HepG2 (cell line): ENCODE data around the gene S100A6. TPM values are rescaled to one million over a fixed set of nuclear protein-coding genes. Genes with fewer than 3 reads are reported as not detected.
A peak's percentile ranks its signal among the peaks of the same experiment; 100 is the strongest.

Source experiments
- ADNP ChIP-seq: sonication (generic); formaldehyde crosslinking; IDR thresholded peaks from 2 replicates; pipeline ENCODE4 v1.4.0; 2020; ENCODE audit warnings: missing genetic modification reagents
- AKAP8 ChIP-seq: sonication (generic); formaldehyde crosslinking; IDR thresholded peaks from 2 replicates; pipeline ENCODE4 v1.5.1; 2020; ENCODE audit warnings: mild to moderate bottlenecking, missing genetic modification reagents
- ATF7 ChIP-seq, 2 experiments: fragments of 450-650 bp in 1 of 2; sonication (generic) in 1 of 2; formaldehyde crosslinking in 1 of 2; IDR thresholded peaks; 2 replicates each; pipeline versions ENCODE4 v1.4.0 to v1.6.1; 2016 to 2020; ENCODE audit warnings: antibody characterized with exemption in 1 of 2, mild to moderate bottlenecking in 1 of 2, missing genetic modification reagents in 1 of 2
- CCDC6 ChIP-seq: sonication (generic); formaldehyde crosslinking; IDR thresholded peaks from 2 replicates; pipeline ENCODE4 v1.8.1; 2022; ENCODE audit warnings: mild to moderate bottlenecking, missing genetic modification reagents, moderate library complexity
- FOSL2 ChIP-seq: sonication (generic); formaldehyde crosslinking; IDR thresholded peaks from 2 replicates; pipeline ENCODE4 v1.4.0; 2020; ENCODE audit warnings: missing genetic modification reagents
- HIVEP1 ChIP-seq: sonication (generic); formaldehyde crosslinking; IDR thresholded peaks from 2 replicates; pipeline ENCODE4 v1.4.0; 2020; ENCODE audit warnings: mild to moderate bottlenecking, missing genetic modification reagents
- JUNB ChIP-seq: sonication (generic); formaldehyde crosslinking; IDR thresholded peaks from 2 replicates; pipeline ENCODE4 v1.8.0; 2022; ENCODE audit warnings: missing genetic modification reagents, mild to moderate bottlenecking, borderline replicate concordance
- MYC ChIP-seq: sonication (generic); formaldehyde crosslinking; IDR thresholded peaks from 2 replicates; pipeline ENCODE4 v1.9.0; 2021; ENCODE audit warnings: missing genetic modification reagents, borderline replicate concordance
- NFYC ChIP-seq: IDR thresholded peaks from 2 replicates; pipeline ENCODE4 v1.6.1; 2016; ENCODE audit warnings: missing genetic modification reagents, missing compliant biosample characterization
- PAWR ChIP-seq: sonication (generic); formaldehyde crosslinking; IDR thresholded peaks from 2 replicates; pipeline ENCODE4 v1.4.0; 2020; ENCODE audit warnings: missing genetic modification reagents, mild to moderate bottlenecking, borderline replicate concordance
- SALL1 ChIP-seq: sonication (generic); formaldehyde crosslinking; IDR thresholded peaks from 2 replicates; pipeline ENCODE4 v1.8.0; 2022; ENCODE audit warnings: mild to moderate bottlenecking, missing genetic modification reagents
- SMC3 ChIP-seq: IDR thresholded peaks from 2 replicates; pipeline ENCODE4 v1.6.1; 2011; ENCODE audit warnings: low read length, improper control_type of control experiment
- TRIM22 ChIP-seq: fragments of 450-650 bp; IDR thresholded peaks from 2 replicates; pipeline ENCODE4 v1.6.1; 2017
- ZBTB49 ChIP-seq: sonication (generic); formaldehyde crosslinking; IDR thresholded peaks from 2 replicates; pipeline ENCODE4 v1.4.0; 2020; ENCODE audit warnings: missing genetic modification reagents, borderline replicate concordance
- ZNF232 ChIP-seq: sonication (generic); formaldehyde crosslinking; IDR thresholded peaks from 2 replicates; pipeline ENCODE4 v1.4.0; 2020; ENCODE audit warnings: missing genetic modification reagents, borderline replicate concordance
- ZNF335 ChIP-seq: sonication (generic); formaldehyde crosslinking; IDR thresholded peaks from 2 replicates; pipeline ENCODE4 v1.4.0; 2020; ENCODE audit warnings: missing genetic modification reagents
- ZNF574 ChIP-seq: sonication (generic); formaldehyde crosslinking; IDR thresholded peaks from 2 replicates; pipeline ENCODE4 v1.4.0; 2020; ENCODE audit warnings: missing genetic modification reagents
- ZNF605 ChIP-seq: sonication (generic); formaldehyde crosslinking; IDR thresholded peaks from 2 replicates; pipeline ENCODE4 v1.8.0; 2022; ENCODE audit warnings: mild to moderate bottlenecking, missing genetic modification reagents
- ZNF670 ChIP-seq: sonication (generic); formaldehyde crosslinking; IDR thresholded peaks from 2 replicates; pipeline ENCODE4 v1.8.0; 2022; ENCODE audit warnings: mild to moderate bottlenecking, missing genetic modification reagents, borderline replicate concordance
- ZNF746 ChIP-seq: sonication (generic); formaldehyde crosslinking; IDR thresholded peaks from 2 replicates; pipeline ENCODE4 v1.8.0; 2022; ENCODE audit warnings: mild to moderate bottlenecking, missing genetic modification reagents
- ZSCAN12 ChIP-seq: sonication (generic); formaldehyde crosslinking; IDR thresholded peaks from 2 replicates; pipeline ENCODE4 v1.9.0; 2021; ENCODE audit warnings: mild to moderate bottlenecking, missing genetic modification reagents
- polyA plus RNA-seq, 8 experiments: library from polyadenylated mRNA; depleted of rRNA in 3 of 8; stranded (reverse) in 7 of 8; unstranded in 1 of 8; fragments of >200 nt; fragmentation: Illumina TruSeq in 4 of 8; extraction: Trizol in 4 of 8; gene quantifications; 2 replicates each; pipeline versions ENCODE4 v1.2.1 to v1.2.3, GENCODE V29; 2011 to 2016; ENCODE audit warnings: low read depth in 4 of 8, missing spikeins in 1 of 8, mixed read lengths in 1 of 8; ENCODE audit not compliant: insufficient read depth in 1 of 8
- total RNA-seq, 5 experiments: library from RNA; depleted of rRNA; stranded (reverse); fragments of >200 nt; fragmentation: Illumina TruSeq; extraction: Trizol; gene quantifications; 2 replicates each; pipeline ENCODE4 v1.2.3, GENCODE V29; 2016; ENCODE audit warnings: low read depth in 1 of 5
- TF ChIP-seq, protein P1 (sequence below): IDR thresholded peaks from 2 replicates; pipeline ENCODE4 v1.6.1; 2016; ENCODE audit warnings: low read depth

S100A6 gene
- total and polyA plus RNA-seq, 2 of the 13 experiments (the other 11 are each of a cell fraction or from before 2014, with no cell fraction given), result 72.9 to 85.0 TPM

DNA sequence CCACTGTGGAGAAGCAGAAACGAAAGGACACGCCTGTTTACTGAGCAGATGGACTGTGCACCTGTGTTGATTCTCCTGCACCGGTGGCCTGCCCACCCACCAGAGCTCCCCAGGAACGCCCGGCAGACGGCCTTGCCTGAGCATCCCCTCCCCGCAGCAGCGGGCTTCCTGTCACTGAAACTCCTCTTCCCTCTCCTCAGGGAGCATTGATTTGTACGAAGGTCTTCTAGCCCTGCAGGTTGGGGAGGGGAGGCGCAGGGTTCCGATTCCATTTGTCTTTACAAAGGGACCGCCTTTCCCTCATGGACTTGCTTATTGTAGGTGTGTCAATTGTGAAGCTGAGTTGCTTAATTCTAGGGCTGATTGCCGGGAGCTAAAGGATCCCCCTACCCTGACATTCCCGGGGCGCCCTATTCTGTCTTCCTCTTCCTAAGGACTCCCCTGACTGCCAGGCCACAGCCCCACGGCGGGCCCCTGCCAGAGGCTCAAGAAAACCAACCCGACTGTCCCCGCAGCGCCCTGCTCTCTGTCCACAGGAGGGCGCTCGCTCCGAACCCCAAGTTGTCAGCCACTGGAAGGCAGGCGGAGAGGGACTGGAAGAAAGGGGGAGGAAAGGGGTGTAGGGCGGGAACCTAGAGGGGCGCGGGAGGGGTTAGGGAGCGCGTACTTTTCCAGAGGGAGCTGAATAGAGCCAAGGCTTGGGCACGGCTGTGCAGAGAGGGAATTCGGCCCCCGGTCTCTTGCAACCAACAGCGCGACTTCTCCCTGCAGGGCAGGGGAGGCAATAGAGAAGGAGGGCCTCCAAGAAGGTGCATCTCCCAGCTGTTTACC, 2.8 kb downstream of the S100A6 start (continued):
- no peak for TF ChIP-seq ZNF670 (CRISPR knock-in tag)
- TF ChIP-seq FOSL2 (CRISPR knock-in tag), result peak; percentile 54; the same call in 1 of the 2 replicates
- TF ChIP-seq PAWR, result no peak
- TF ChIP-seq NFYC (CRISPR knock-in tag), result no peak
- TF ChIP-seq CCDC6 (CRISPR knock-in tag), result 0 out of 2 replicates have a peak, but pooled peaks have one; percentile 57
- no peak for TF ChIP-seq ATF7 (IDR thresholded peaks at IDR 0.05)
- TF ChIP-seq ATF7 (CRISPR knock-in tag; IDR thresholded peaks at IDR 0.05), result no peak
- peak; percentile 32; the same call in 1 of the 2 replicates for TF ChIP-seq ZNF605 (CRISPR knock-in tag)
- TF ChIP-seq TRIM22, result no peak
- TF ChIP-seq MYC (CRISPR knock-in tag), result peak; percentile 32; the same call in 1 of the 2 replicates
- TF ChIP-seq SMC3, result peak; percentile 53; the same call in 1 of the 2 replicates
- TF ChIP-seq ZNF574 (CRISPR knock-in tag), result peak; percentile 52
- TF ChIP-seq SALL1 (CRISPR knock-in tag), result peak; percentile 24; the same call in 1 of the 2 replicates
- TF ChIP-seq ZNF746 (CRISPR knock-in tag), result no peak
- TF ChIP-seq, protein P1, sequence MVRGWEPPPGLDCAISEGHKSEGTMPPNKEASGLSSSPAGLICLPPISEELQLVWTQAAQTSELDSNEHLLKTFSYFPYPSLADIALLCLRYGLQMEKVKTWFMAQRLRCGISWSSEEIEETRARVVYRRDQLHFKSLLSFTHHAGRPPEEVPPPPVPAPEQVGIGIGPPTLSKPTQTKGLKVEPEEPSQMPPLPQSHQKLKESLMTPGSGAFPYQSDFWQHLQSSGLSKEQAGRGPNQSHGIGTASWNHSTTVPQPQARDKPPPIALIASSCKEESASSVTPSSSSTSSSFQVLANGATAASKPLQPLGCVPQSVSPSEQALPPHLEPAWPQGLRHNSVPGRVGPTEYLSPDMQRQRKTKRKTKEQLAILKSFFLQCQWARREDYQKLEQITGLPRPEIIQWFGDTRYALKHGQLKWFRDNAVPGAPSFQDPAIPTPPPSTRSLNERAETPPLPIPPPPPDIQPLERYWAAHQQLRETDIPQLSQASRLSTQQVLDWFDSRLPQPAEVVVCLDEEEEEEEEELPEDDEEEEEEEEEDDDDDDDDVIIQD (CRISPR knock-in tag), result no peak
- no peak for TF ChIP-seq ZSCAN12 (CRISPR knock-in tag)
- TF ChIP-seq ADNP (CRISPR knock-in tag), result no peak
- no peak for TF ChIP-seq ZNF335
- no peak for TF ChIP-seq AKAP8 (CRISPR knock-in tag)
- no peak for TF ChIP-seq ZBTB49 (CRISPR knock-in tag)
- TF ChIP-seq HIVEP1 (CRISPR knock-in tag), result no peak
- no peak for TF ChIP-seq JUNB (CRISPR knock-in tag)
- TF ChIP-seq ZNF232, result no peak; the same call in 1 of the 2 replicates
